Ramos (cell line): ENCODE results near the gene PDE7B.

ENCODE experiments used
- in situ Hi-C: fragments of 300-500 bp; cut with MboI; formaldehyde crosslinking; loops from one replicate; pipeline ENCODE4 v1.14.3; 2022; ENCODE audit warnings: low sequenced_read_pairs; ENCODE audit not compliant: unreplicated experiment

The PDE7B gene

GRCh38 chr6:136169394-136170148, 318.1 kb downstream of the PDE7B start:
- in situ Hi-C loops = no loop called here

- in situ Hi-C loops = no loop called here
Observed at GRCh38 chr6:136171231-136171630, 319.7 kb downstream of the PDE7B start.

GRCh38 chr6:136173519-136174507, 322.3 kb downstream of the PDE7B start:
- in situ Hi-C loops = no loop called here

GRCh38 chr6:136174510-136174909, 323.0 kb downstream of the PDE7B start:
- in situ Hi-C loops = no loop called here

- in situ Hi-C loops = no loop called here
Observed at GRCh38 chr6:136175873-136176272, 324.4 kb downstream of the PDE7B start.

GRCh38 chr6:136178749-136179148, 327.2 kb downstream of the PDE7B start:
- in situ Hi-C loops = no loop called here

GRCh38 chr6:136180704-136181511, 329.4 kb downstream of the PDE7B start:
- in situ Hi-C loops = no loop called here

DNA sequence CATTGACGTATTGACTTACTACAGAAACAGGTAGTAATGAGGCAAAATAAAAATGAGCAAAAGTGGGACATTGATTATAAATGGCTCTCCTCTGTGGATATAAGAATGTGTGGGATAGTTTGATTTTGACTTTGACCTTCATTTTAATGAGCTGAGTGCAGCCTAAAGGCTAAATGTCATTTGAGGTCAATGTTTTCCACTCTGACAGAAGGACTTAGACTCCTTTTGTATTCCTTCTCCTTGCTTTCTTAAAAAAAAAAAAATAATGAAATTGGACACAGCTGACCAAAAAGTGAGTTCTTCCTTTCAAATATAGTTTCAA, 330.0 kb downstream of the PDE7B start:
- in situ Hi-C loops = no loop called here

- in situ Hi-C loops = no loop called here
Observed at GRCh38 chr6:136181861-136182260, 330.4 kb downstream of the PDE7B start.

DNA sequence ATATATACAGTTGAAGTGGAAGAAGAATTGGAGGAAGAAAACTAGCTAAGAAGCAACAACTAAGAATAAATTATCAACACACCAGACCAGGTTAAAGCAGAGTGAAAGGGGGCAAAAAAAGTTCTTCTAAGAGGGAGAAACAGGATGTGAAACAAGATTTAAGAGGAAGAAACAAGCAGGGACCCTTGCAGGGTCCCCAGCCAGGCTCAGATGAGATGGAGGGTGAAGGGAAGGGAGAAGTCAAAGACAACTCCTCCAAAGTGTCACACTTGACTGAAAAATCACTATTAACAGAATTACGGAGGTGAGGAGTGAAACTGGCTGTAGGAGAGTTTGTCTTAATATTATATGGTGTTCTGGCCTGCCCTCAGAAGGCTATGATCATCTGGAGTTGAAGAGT, 333.2 kb downstream of the PDE7B start:
- in situ Hi-C loops = no loop called here

DNA sequence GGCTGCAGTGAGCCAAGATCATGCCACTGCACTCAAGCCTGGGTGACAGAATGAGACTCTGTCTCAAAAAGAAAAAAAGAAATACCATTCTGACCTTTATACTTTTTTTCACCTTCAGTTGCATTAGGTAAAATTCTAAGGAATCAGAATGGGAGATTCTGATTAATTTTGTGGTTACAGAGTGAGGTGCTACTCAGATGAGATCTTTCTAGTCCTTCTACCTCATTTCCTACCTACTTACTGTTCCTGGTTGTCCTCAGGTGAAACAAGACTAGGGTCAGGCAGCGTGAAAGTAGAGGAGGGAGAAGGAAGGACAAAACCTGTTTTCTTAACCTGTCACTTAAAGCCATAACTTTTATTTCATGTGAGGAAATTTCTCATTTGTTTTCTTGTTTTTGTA, 334.9 kb downstream of the PDE7B start:
- in situ Hi-C loops = no loop called here

- in situ Hi-C loops = no loop called here
Observed at GRCh38 chr6:136188486-136188885, 337.0 kb downstream of the PDE7B start.

DNA sequence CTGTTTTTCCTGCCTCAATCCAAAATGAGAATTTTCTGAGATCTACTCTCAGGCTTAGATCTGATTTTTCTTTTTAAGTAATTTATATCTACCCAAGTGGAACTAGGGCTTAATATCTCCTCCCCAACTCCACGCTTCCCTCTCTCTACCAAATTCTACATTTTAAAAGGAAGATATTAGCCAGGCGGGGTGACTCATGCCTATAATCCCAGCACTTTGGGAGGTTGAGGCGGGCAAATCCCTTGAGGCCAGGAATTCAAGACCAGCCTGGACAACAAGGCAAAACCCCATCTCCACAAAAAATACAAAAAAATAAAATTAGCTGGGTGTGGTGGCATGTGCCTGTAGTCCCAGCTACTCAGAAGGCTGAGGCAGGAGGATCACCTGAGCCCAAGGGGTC, 337.6 kb downstream of the PDE7B start:
- in situ Hi-C loops = no loop called here

- in situ Hi-C loops = no loop called here
Observed at GRCh38 chr6:136191606-136192312, 340.3 kb downstream of the PDE7B start.

GRCh38 chr6:136192902-136193301, 341.4 kb downstream of the PDE7B start:
- in situ Hi-C loops = no loop called here

- in situ Hi-C loops = no loop called here
Observed at GRCh38 chr6:136201732-136202131, 350.2 kb downstream of the PDE7B start.

DNA sequence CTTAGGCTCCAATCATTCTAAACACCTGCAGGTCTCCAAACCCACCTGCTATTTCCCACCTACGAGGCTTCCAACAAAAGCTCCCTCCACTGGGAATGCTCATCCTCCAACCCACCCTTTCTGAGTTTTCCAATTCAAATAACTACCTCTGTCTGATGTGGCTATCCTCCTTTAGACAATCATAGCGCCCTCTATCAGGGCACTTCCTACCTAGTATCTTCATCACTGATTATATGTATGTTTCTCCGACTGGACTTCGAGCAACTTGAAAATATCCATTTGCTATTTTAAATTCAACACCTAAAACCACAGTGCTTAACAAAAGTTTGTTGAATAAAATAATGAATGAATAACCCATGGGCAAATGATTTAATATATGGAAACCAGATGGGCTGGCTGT, 357.3 kb downstream of the PDE7B start:
- in situ Hi-C loops = no loop called here

DNA sequence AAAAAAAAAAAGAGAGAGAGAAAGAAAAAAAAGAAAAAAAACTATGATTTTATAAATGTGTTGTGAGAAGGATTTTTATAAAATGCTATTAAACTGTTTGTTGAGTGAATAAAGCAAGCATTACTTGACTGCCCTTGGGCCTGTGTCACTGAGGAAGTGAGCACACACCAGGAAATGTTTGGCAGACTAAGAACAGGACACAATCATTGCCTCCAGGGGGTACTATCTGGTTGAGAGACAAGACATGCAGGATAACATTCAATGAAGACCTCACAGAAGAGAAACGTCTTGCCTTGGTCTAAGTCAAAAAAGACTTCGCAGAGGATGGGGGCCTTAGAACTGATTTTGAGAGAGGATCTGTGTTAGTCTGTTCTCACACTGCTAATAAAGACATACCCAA, 358.0 kb downstream of the PDE7B start:
- in situ Hi-C loops = no loop called here

- in situ Hi-C loops = no loop called here
Observed at GRCh38 chr6:136210398-136211165, 359.1 kb downstream of the PDE7B start.
